Stimulated activated CD4-positive, alpha-beta T cell treated with anti-CD3 and anti-CD28 coated beads, Interleukin-4, amount 100 ng/mL, for 1 hour (primary cell): ENCODE results near the gene ERH.
"Not testable (repeated sequence)": the region's sequence is repeated elsewhere in the genome, so short reads cannot be mapped to it uniquely, and the experiment has no call there.

Source experiments
- DNase-seq: peaks from one replicate; pipeline ENCODE4 v3.0.0-alpha.2; 2020

ERH gene

GRCh38 chr14:69398053-69398817 is at the start of gene ERH, which contains the start of gene SLC39A9:
TSS of gene ERH (minus strand) at chr14:69398299. CDS start at chr14:69398233, 66 bp downstream.
TSS of gene SLC39A9 (plus strand) at chr14:69398692. CDS start at chr14:69399370, 678 bp downstream.
- DNase-seq, result peak; percentile 93

- DNase-seq, result no peak
These were observed 45.3 kb upstream of the ERH start for GRCh38 chr14:69443296-69443805.

- no peak for DNase-seq
These were observed 43.8 kb upstream of the ERH start for GRCh38 chr14:69441948-69442347.

- no peak for DNase-seq
These were observed 41.6 kb upstream of the ERH start for GRCh38 chr14:69439521-69440270.

GRCh38 chr14:69432364-69432763 is 34.3 kb upstream of the ERH start:
- DNase-seq, result no peak

- no peak for DNase-seq
These were observed 32.3 kb upstream of the ERH start for GRCh38 chr14:69430306-69430939.

GRCh38 chr14:69429643-69430042 is 31.5 kb upstream of the ERH start:
- DNase-seq, result no peak

- no peak for DNase-seq
These were observed 30.3 kb upstream of the ERH start for GRCh38 chr14:69428289-69428998.

GRCh38 chr14:69427596-69427995 is 29.5 kb upstream of the ERH start:
- DNase-seq, result no peak

GRCh38 chr14:69424149-69424923 is 26.2 kb upstream of the ERH start:
- DNase-seq, result no peak

GRCh38 chr14:69423279-69423678 is 25.2 kb upstream of the ERH start:
- no peak for DNase-seq

- not testable (repeated sequence) for DNase-seq
These were observed 18.0 kb upstream of the ERH start for GRCh38 chr14:69416087-69416486.

- DNase-seq, result no peak
These were observed 15.4 kb upstream of the ERH start for GRCh38 chr14:69413483-69413882.

- DNase-seq, result no peak
These were observed 10.3 kb upstream of the ERH start for GRCh38 chr14:69408331-69408960.

- DNase-seq, result no peak
These were observed 7.7 kb upstream of the ERH start for GRCh38 chr14:69405762-69406161.

- no peak for DNase-seq
These were observed 6.8 kb upstream of the ERH start for GRCh38 chr14:69404883-69405282.

- no peak for DNase-seq
These were observed 6.4 kb upstream of the ERH start for GRCh38 chr14:69404478-69404877.

- DNase-seq, result no peak
These were observed 3.7 kb upstream of the ERH start for GRCh38 chr14:69401841-69402240.

GRCh38 chr14:69400154-69400553 is 2.1 kb upstream of the ERH start:
- no peak for DNase-seq

- no peak for DNase-seq
These were observed 1.7 kb upstream of the ERH start for GRCh38 chr14:69399750-69400149.

GRCh38 chr14:69398818-69399210 is 715 bp upstream of the ERH start:
- DNase-seq, result no peak

- no peak for DNase-seq
These were observed 2.2 kb downstream of the ERH start for GRCh38 chr14:69395929-69396328.
